ENCODE results near the gene CAMSAP2.

CAMSAP2 gene

GRCh38 chr1:200846398-200846797, 107.7 kb downstream of the CAMSAP2 start:
- H3K4me3 ChIP-seq (ENCODE audit: low read depth, low read length), result no peak overlapping the region
- in situ Hi-C loops (cut with HindIII; ENCODE audit: low sequenced_read_pairs), result no loop called here
- no peak for DNase-seq (ENCODE audit: low read depth, low spot score)
- TF ChIP-seq CTCF (IDR thresholded peaks at IDR 0.05; ENCODE audit: low read depth, low read length), result no peak

GRCh38 chr1:200849430-200849829, 110.7 kb downstream of the CAMSAP2 start:
- DNase-seq (ENCODE audit: low read depth, low spot score), result no peak
- no peak for TF ChIP-seq CTCF (IDR thresholded peaks at IDR 0.05; ENCODE audit: low read depth, low read length)
- in situ Hi-C loops (cut with HindIII; ENCODE audit: low sequenced_read_pairs), result no loop called here
- no peak overlapping the region for H3K4me3 ChIP-seq (ENCODE audit: low read depth, low read length)

GRCh38 chr1:200850554-200850953, 111.9 kb downstream of the CAMSAP2 start:
- no peak for DNase-seq (ENCODE audit: low read depth, low spot score)
- no peak for TF ChIP-seq CTCF (IDR thresholded peaks at IDR 0.05; ENCODE audit: low read depth, low read length)
- in situ Hi-C loops (cut with HindIII; ENCODE audit: low sequenced_read_pairs), result no loop called here
- no peak overlapping the region for H3K4me3 ChIP-seq (ENCODE audit: low read depth, low read length)

GRCh38 chr1:200856716-200857357, 118.1 kb downstream of the CAMSAP2 start:
- peak; percentile 86 for DNase-seq (ENCODE audit: low read depth, low spot score)
- no peak overlapping the region for H3K4me3 ChIP-seq (ENCODE audit: low read depth, low read length)
- no peak for TF ChIP-seq CTCF (IDR thresholded peaks at IDR 0.05; ENCODE audit: low read depth, low read length)
- in situ Hi-C loops (cut with HindIII; ENCODE audit: low sequenced_read_pairs), result no loop called here

- TF ChIP-seq CTCF (IDR thresholded peaks at IDR 0.05; ENCODE audit: low read depth, low read length), result no peak
- H3K4me3 ChIP-seq (ENCODE audit: low read depth, low read length), result no peak overlapping the region
- no peak for DNase-seq (ENCODE audit: low read depth, low spot score)
- in situ Hi-C loops (cut with HindIII; ENCODE audit: low sequenced_read_pairs), result no loop called here
These were observed 119.1 kb downstream of the CAMSAP2 start for GRCh38 chr1:200857804-200858203.

- H3K4me3 ChIP-seq (ENCODE audit: low read depth, low read length), result no peak overlapping the region
- in situ Hi-C loops (cut with HindIII; ENCODE audit: low sequenced_read_pairs), result no loop called here
- DNase-seq (ENCODE audit: low read depth, low spot score), result no peak
- TF ChIP-seq CTCF (IDR thresholded peaks at IDR 0.05; ENCODE audit: low read depth, low read length), result no peak
These were observed 123.4 kb downstream of the CAMSAP2 start for GRCh38 chr1:200861937-200862647.
